B cell (primary cell): ENCODE measurements around the gene NBDY. TPM values are rescaled to one million over a fixed set of nuclear protein-coding genes. Genes with fewer than 3 reads are reported as not detected.

Experiments
- ATAC-seq: fragments of 200-7000 bp; cut with Tn5 transposase; one replicate; pipeline ENCODE4 v1.10.0; 2021; ENCODE audit warnings: low read depth, mild to moderate bottlenecking, moderate number of reproducible peaks, moderate library complexity
- CTCF ChIA-PET: fragments of 350-600 bp; sonication (Branson Sonifier 250); formaldehyde crosslinking; loops from one replicate; lab custom pipeline; 2021; ENCODE audit warnings: antibody characterized with exemption, inconsistent platforms; lab: Charles Lee
- POLR2A ChIA-PET: fragments of 350-600 bp; sonication (Branson Sonifier 250); formaldehyde crosslinking; loops from one replicate; lab custom pipeline; 2021; ENCODE audit warnings: antibody characterized with exemption; lab: Charles Lee
- DNase-seq: peaks from one replicate; pipeline ENCODE4 v3.0.0; 2013
- H2AFZ ChIP-seq: 2 replicates; pipeline ENCODE4 v1.6.1; 2012; ENCODE audit warnings: mild to moderate bottlenecking, low read depth, low read length; ENCODE audit not compliant: insufficient read depth, poor library complexity, severe bottlenecking
- H3K27ac ChIP-seq, 2 donors: 1 replicate in 1 of 2; 2 replicates in 1 of 2; pipeline ENCODE4 v1.5.1; 2012 to 2013; ENCODE audit warnings: low read length in 2 of 2, mild to moderate bottlenecking in 2 of 2, moderate library complexity in 1 of 2
- H3K27me3 ChIP-seq, 4 experiments: fragments of 200-600 bp in 1 of 4; sonication (generic) in 1 of 4; replicated peaks in 1 of 4; 1 replicate in 2 of 4; 2 replicates in 2 of 4; pipeline versions ENCODE4 v1.6.1 to v1.7.0; 2013 to 2016; ENCODE audit warnings: low read length in 3 of 4, mild to moderate bottlenecking in 2 of 4, mixed read lengths in 1 of 4, moderate library complexity in 1 of 4; ENCODE audit not compliant: insufficient read depth in 4 of 4, control insufficient read depth in 3 of 4; ENCODE audit errors: control extremely low read depth in 1 of 4
- H3K36me3 ChIP-seq, 2 experiments: replicated peaks in 1 of 2; 1 replicate in 1 of 2; 2 replicates in 1 of 2; pipeline versions ENCODE4 v1.6.1 to v1.7.1; 2013; ENCODE audit warnings: low read length in 1 of 2; ENCODE audit not compliant: insufficient read depth in 2 of 2, control insufficient read depth in 1 of 2; ENCODE audit errors: control extremely low read depth in 1 of 2, extremely low read depth in 1 of 2
- H3K4me1 ChIP-seq, 2 donors: fragments of 200-600 bp in 1 of 2; sonication (generic) in 1 of 2; 1 replicate in 1 of 2; 2 replicates in 1 of 2; pipeline versions ENCODE4 v1.5.1 to v1.6.1; 2013 to 2017; ENCODE audit warnings: low read length in 2 of 2; ENCODE audit not compliant: control insufficient read depth in 2 of 2, insufficient read depth in 2 of 2
- H3K4me2 ChIP-seq: replicated peaks from 2 replicates; pipeline ENCODE3; 2012; ENCODE audit warnings: mild to moderate bottlenecking, low read depth, low read length; ENCODE audit not compliant: poor library complexity, severe bottlenecking
- H3K4me3 ChIP-seq, 5 experiments: fragments of 200-600 bp in 1 of 5; sonication (generic) in 1 of 5; 1 replicate in 3 of 5; 2 replicates in 2 of 5; pipeline versions ENCODE4 v1.5.1 to v1.7.0; 2011 to 2016; ENCODE audit warnings: low read length in 4 of 5, mild to moderate bottlenecking in 4 of 5, low read depth in 2 of 5, control low read depth in 1 of 5, moderate library complexity in 1 of 5; ENCODE audit not compliant: insufficient read depth in 1 of 5; ENCODE audit errors: control extremely low read depth in 1 of 5, extremely low read depth in 1 of 5
- H3K79me2 ChIP-seq: fragments of 200-600 bp; sonication (generic); one replicate; pipeline ENCODE4 v1.6.0; 2016; ENCODE audit warnings: low read length; ENCODE audit not compliant: control insufficient read depth, insufficient read depth
- H3K9ac ChIP-seq: fragments of 200-600 bp; sonication (generic); 2 replicates; pipeline ENCODE4 v1.6.1; 2017; ENCODE audit warnings: mild to moderate bottlenecking, low read length, moderate library complexity
- H3K9me3 ChIP-seq, 3 donors: one replicate each; pipeline versions ENCODE4 v1.6.1 to v1.7.1; 2013; ENCODE audit warnings: low read length in 2 of 3; ENCODE audit not compliant: control insufficient read depth in 2 of 3, insufficient read depth in 1 of 3; ENCODE audit errors: control extremely low read depth in 1 of 3
- H4K20me1 ChIP-seq: 2 replicates; pipeline ENCODE4 v1.6.0; 2012; ENCODE audit warnings: mild to moderate bottlenecking, low read length; ENCODE audit not compliant: insufficient read depth, control insufficient read depth, poor library complexity, severe bottlenecking
- H3K27ac Mint-ChIP-seq: one replicate; pipeline ENCODE4 v1.8.0; 2021; ENCODE audit warnings: mixed read lengths
- H3K27me3 Mint-ChIP-seq: one replicate; pipeline ENCODE4 v1.8.0; 2021; ENCODE audit warnings: mixed read lengths
- H3K4me1 Mint-ChIP-seq: one replicate; pipeline ENCODE4 v1.8.0; 2021; ENCODE audit warnings: mixed read lengths
- H3K4me3 Mint-ChIP-seq: one replicate; pipeline ENCODE4 v1.8.0; 2021; ENCODE audit warnings: mixed read lengths
- H3K9me3 Mint-ChIP-seq: one replicate; pipeline ENCODE4 v1.8.0; 2022; ENCODE audit warnings: mixed read lengths; ENCODE audit not compliant: insufficient read depth
- EZH2 ChIP-seq: IDR thresholded peaks from 2 replicates; pipeline ENCODE4 v1.6.1; 2012; ENCODE audit warnings: borderline replicate concordance, low read depth, mild to moderate bottlenecking, moderate library complexity, low read length; ENCODE audit not compliant: insufficient read depth, poor library complexity, severe bottlenecking
- WGBS: methylation state at CpG from one replicate; pipeline ENCODE4 v1.1.5; 2013; ENCODE audit warnings: missing lambda C conversion rate; ENCODE audit not compliant: insufficient coverage; 5-methylcytosine and 5-hydroxymethylcytosine counted together
- intact Hi-C: fragments of 100-400 bp; cut with micrococcal nuclease; formaldehyde crosslinking; loops from one replicate; pipeline ENCODE4 v1.10.0; 2022
- polyA plus RNA-seq: library from polyadenylated mRNA; depleted of rRNA; stranded (reverse); fragments of >200 nt; gene quantifications from 2 replicates; pipeline ENCODE4 v1.2.3, GENCODE V29; 2012
- total RNA-seq, 2 donors: library from RNA; stranded (reverse); fragments of 120-200 nt in 1 of 2; gene quantifications; 1 replicate in 1 of 2; 2 replicates in 1 of 2; pipeline versions ENCODE4 v1.2.3 to v1.2.4, GENCODE V29; 2013 to 2022
- TF ChIP-seq, protein P1 (sequence below): fragments of 200-600 bp; IDR thresholded peaks from one replicate; pipeline ENCODE4 v1.8.0; 2022; ENCODE audit warnings: antibody characterized with exemption, mild to moderate bottlenecking

Gene NBDY
- total and polyA plus RNA-seq, 2 donors (not counting 1 experiment from before 2014, with no cell fraction given): 26.7 to 36.5 TPM

DNA sequence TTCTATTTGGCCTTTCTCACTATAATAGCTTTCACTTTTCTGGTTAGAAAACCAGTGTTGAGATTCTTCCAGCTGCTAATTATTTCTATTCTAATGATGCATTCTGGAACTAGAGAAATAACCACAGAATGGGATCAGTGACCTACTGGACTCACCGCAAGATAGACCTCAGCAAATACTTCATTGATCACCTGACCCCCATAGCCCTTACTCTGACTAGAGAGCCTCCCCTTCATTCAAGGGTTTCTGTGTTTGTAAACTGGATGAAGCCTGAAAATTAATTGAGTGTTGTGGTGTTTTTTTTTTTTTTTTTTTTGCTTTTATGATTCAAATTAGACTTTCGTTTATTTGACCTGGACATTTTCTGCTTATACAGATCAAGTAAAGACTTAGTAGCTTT is 97.0 kb downstream of the NBDY start:
- no peaks in the 10 kb centered on the region for H4K20me1 ChIP-seq
- no peak overlapping the region for H3K4me3 ChIP-seq
- no peak overlapping the region for H3K9ac ChIP-seq
- CTCF ChIA-PET: no interaction called here
- H3K27me3 ChIP-seq: no peaks in the 10 kb centered on the region
- Mint-ChIP-seq H3K9me3 (peaks cover 2% of the 10 kb centered on the region), H3K4me1 (no peaks in the 10 kb centered on the region), H3K27me3 (no peaks in the 10 kb centered on the region), H3K4me3 (no peak overlapping the region), H3K27ac (no peak overlapping the region)
- ATAC-seq: no peak
- H3K79me2 ChIP-seq: no peaks in the 10 kb centered on the region
- H3K9me3 ChIP-seq: peaks cover 0 to 8% (median 0%) of the 10 kb centered on the region in 3 donors
- H3K27ac ChIP-seq: no peak overlapping the region
- no peaks in the 10 kb centered on the region for H3K4me1 ChIP-seq
- no peak overlapping the region for H2AFZ ChIP-seq
- WGBS: no CpG with 5 or more reads among the region's 2 CpGs
- intact Hi-C loops: no loop called here
- no peak overlapping the region for H3K4me2 ChIP-seq
- POLR2A ChIA-PET: no interaction called here
- H3K36me3 ChIP-seq: no peaks in the 10 kb centered on the region
- DNase-seq: no peak
- TF ChIP-seq, protein P1, sequence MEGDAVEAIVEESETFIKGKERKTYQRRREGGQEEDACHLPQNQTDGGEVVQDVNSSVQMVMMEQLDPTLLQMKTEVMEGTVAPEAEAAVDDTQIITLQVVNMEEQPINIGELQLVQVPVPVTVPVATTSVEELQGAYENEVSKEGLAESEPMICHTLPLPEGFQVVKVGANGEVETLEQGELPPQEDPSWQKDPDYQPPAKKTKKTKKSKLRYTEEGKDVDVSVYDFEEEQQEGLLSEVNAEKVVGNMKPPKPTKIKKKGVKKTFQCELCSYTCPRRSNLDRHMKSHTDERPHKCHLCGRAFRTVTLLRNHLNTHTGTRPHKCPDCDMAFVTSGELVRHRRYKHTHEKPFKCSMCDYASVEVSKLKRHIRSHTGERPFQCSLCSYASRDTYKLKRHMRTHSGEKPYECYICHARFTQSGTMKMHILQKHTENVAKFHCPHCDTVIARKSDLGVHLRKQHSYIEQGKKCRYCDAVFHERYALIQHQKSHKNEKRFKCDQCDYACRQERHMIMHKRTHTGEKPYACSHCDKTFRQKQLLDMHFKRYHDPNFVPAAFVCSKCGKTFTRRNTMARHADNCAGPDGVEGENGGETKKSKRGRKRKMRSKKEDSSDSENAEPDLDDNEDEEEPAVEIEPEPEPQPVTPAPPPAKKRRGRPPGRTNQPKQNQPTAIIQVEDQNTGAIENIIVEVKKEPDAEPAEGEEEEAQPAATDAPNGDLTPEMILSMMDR: no peak
- no peak for TF ChIP-seq EZH2

GRCh38 chrX:56833626-56834025 is 104.6 kb downstream of the NBDY start:
- TF ChIP-seq EZH2: no peak
- TF ChIP-seq, protein P1: no peak
- no peaks in the 10 kb centered on the region for H3K36me3 ChIP-seq
- no peak overlapping the region for H2AFZ ChIP-seq
- no peaks in the 10 kb centered on the region for H3K9me3 Mint-ChIP-seq
- H3K27me3 ChIP-seq: peaks cover 0 to 4% (median 0%) of the 10 kb centered on the region in 4 experiments
- H3K27me3 Mint-ChIP-seq: peaks cover 2% of the 10 kb centered on the region
- no peaks in the 10 kb centered on the region for H4K20me1 ChIP-seq
- no peak overlapping the region for H3K27ac ChIP-seq
- H3K9me3 ChIP-seq: no peaks in the 10 kb centered on the region
- CTCF ChIA-PET: interaction anchor here (0.5 kb wide), 1 partner anchor 182 kb away, joined by 3 read pairs; no protein-coding TSS in a partner anchor
- no peaks in the 10 kb centered on the region for H3K4me1 ChIP-seq
- no peak for ATAC-seq
- H3K27ac Mint-ChIP-seq: no peak overlapping the region
- POLR2A ChIA-PET: no interaction called here
- 100% methylated on average over 1 of the region's 2 CpGs for WGBS
- no peak overlapping the region for H3K4me3 Mint-ChIP-seq
- intact Hi-C loops: no loop called here
- H3K4me2 ChIP-seq: no peak overlapping the region
- H3K9ac ChIP-seq: no peak overlapping the region
- no peak overlapping the region for H3K4me3 ChIP-seq
- no peak for DNase-seq
- no peaks in the 10 kb centered on the region for H3K79me2 ChIP-seq
- no peaks in the 10 kb centered on the region for H3K4me1 Mint-ChIP-seq
